Bone marrow (tissue), 2 donors: ENCODE measurements around the gene GPR173.

Experiments
- DNase-seq, 2 donors: peaks; one replicate each; lab custom pipeline; 2025; lab: John Stamatoyannopoulos, UW

The GPR173 gene

DNA sequence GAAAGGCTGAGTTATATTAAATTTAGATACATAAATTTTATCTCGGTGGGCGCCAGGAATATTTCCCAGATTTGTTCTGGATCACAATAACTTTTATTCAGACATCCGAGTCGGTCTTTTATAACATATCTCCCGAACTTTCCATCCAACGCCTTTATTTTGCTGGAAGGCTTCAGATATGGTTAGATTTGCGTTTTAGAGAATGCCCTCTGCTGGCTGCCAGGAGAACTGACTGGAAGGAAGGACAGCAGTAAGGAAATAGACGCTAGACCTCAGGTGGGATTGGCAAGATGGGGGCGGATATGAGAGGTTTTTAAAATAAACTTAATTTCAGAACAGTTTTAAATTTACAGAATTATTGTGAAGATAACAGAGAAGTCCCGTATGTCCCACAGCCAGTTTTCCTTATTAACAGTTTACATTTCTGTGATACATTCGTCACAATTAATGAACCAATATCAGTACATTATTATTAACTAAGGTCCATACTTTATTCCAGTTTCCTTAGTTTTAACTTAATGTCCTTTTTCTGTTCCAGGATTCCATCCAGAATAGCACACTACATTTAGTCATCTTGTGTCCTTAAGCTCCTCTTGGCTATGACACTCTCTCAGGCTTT lies 40.7 kb downstream of the GPR173 start:
- peak in 1 of 2 donors; percentile 20 for DNase-seq

DNA sequence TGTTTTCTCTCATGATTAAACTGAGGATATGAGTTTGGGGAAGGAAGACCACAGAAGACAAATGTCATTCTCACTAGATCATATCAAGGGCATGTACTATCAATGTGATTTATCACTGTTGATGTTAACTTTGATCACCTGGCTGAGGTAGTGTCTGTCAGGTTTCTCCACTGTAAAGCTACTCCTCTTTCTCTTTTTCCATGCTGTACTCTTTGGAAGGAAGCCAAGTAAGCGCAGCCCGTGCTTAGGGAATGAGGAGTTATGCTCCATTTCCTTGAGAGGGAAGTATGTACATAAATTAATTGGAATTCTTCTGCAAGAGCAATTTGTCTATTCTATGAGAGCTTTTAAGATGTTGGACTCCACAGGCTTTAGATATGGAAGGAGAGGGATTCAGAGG lies 41.3 kb downstream of the GPR173 start:
- DNase-seq, result no peak

- no peak for DNase-seq
Measured at GRCh38 chrX:53091354-53091753, 42.8 kb downstream of the GPR173 start.

GRCh38 chrX:53093177-53093655 lies 44.6 kb downstream of the GPR173 start:
- DNase-seq, result peak; percentile 8 to 57

DNA sequence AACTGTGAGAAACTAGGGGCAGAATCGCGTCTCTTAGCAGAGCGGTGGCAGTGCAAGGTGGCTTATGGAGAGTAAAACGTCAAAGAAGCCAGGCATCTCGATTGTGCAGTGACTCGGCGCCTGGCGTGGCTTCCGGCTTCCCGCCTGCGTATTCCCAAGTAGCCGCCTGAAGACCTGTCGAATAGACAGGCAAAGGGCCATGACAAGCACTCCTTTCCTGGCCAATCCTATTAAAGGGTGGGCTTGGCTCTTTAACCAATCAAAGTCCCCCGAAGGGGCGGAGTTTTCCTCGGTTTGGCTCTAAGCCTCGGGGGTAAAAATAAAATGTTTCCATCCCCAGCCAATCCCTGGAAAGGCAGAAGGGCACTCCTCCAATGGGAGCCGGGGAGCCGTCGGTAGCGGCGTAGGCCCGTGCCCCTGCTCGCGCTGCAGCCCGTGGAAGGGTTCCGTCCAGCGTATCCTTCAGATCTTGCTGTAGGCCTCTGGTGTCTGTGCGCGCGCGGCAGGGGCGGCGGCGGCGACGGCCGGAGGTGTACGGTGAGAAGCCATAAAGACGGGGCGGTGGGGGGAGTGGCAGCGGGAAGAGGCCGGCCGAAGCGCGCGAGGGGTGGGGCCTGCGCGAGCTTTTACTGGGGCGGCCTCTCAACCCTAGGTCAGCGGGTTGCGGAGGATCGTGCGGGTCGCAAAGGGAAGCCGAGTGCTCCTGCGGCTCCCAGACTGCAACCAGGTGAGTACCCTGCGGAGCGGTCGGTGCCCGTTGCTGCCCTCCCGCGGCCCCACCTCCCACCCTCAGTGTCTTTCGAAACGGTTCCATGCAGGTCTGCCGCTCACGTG lies 45.4 kb downstream of the GPR173 start, which contains the start of gene KANTR:
Gene KANTR (plus strand): TSS at position 395 of the 834 bp plus-strand sequence. CDS start 30,131 bp downstream, outside the sequence.
- DNase-seq, result peak; percentile 63 to 65

- DNase-seq, result no peak
Measured at GRCh38 chrX:53094582-53094905, 46.0 kb downstream of the GPR173 start.

DNA sequence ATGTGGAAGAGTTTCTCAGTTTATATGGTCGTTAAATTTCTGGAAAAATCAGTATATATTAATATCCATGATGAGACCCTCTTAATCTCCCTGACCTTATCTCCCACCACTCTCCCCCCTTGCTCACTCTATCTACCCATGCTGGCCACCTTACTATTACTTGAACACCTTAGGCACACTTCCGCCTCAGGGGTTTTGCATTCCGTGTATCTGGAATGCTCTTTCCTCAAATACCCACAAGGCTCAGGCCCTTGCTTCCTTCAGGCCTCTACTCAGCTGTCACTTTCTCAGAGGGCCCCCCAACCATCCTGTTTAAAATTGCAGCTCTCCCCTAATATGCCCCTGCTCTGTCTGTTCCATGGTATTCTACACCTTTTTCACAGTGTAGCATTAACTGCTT lies 47.2 kb downstream of the GPR173 start:
- DNase-seq, result no peak

- DNase-seq, result no peak
Measured at GRCh38 chrX:53114864-53115549, 66.4 kb downstream of the GPR173 start.

DNA sequence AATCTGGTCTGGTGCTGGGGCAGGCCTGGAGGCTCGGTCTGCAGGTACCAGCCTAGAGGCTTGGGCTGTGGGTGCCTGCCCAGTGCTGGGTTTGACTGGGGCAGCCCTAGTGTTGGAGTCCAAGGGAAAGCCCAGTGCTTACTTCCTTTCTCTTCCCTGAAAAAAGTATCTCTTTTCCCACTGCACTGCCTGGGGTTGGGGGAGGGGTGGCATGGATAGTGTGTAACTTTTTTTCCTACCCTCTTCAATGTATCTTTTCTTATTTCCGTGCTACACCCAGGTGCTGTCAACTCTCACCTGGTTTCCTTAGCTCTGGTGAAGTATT lies 66.9 kb downstream of the GPR173 start:
- no peak for DNase-seq

- DNase-seq, result no peak
Measured at GRCh38 chrX:53116101-53116500, 67.5 kb downstream of the GPR173 start.

GRCh38 chrX:53122013-53122412 lies 73.4 kb downstream of the GPR173 start:
- no peak for DNase-seq

GRCh38 chrX:53125506-53125905 lies 76.9 kb downstream of the GPR173 start:
- no peak for DNase-seq

DNA sequence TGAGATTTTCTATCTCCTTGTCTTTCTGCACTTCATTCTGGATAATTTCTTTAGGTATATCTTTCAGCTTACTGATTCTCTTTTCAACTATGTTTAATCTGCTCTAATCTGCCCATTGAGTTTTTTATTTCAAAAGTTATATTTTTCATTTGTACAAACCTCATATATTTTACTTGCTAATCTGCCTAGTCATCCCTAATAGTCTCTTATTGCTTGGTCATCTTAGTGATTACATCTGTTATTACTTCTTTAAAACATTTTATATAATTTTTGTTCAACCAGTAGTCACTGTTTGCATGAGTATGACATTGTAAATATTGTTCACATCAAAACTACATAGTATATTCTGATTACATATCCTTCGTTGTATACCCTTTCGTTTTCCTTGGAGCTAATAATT lies 77.8 kb downstream of the GPR173 start:
- no peak for DNase-seq

DNA sequence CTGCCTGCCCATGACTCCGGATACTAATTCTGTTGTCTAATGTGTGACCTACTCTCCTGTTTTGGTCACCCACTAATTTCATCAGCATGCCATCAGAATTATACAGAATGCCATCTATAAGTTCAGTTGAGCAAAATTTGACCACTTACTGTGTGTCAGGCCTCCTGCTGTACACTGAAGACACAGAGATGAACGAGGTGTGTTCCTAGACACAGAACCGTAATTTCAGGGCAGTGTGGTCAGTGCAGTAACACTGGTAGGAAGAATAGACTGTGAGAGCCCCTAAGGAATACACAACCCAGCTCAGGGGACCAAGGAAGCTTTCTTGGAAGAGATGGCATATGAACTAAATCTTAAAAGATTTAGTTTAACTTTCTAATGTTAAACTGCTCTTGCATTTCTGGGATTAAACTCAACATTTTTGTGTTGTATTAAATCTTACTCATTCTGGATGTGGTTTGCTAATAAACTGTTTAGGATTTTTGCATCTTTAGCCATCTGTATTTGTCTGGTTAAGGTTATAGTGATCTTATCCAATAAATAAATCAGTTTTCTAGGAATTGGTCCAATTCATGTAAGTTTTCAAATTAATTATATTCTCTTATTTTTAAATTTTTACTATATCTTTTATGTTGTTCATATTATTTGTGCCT lies 79.6 kb downstream of the GPR173 start:
- DNase-seq, result no peak
